Measurements from ENCODE around the gene DLGAP1. TPM values are rescaled to one million over a fixed set of nuclear protein-coding genes. Genes with fewer than 3 reads are reported as not detected.

DLGAP1 gene
- total RNA-seq, 1 experiment from 2014 or later, result 2.8 TPM

DNA sequence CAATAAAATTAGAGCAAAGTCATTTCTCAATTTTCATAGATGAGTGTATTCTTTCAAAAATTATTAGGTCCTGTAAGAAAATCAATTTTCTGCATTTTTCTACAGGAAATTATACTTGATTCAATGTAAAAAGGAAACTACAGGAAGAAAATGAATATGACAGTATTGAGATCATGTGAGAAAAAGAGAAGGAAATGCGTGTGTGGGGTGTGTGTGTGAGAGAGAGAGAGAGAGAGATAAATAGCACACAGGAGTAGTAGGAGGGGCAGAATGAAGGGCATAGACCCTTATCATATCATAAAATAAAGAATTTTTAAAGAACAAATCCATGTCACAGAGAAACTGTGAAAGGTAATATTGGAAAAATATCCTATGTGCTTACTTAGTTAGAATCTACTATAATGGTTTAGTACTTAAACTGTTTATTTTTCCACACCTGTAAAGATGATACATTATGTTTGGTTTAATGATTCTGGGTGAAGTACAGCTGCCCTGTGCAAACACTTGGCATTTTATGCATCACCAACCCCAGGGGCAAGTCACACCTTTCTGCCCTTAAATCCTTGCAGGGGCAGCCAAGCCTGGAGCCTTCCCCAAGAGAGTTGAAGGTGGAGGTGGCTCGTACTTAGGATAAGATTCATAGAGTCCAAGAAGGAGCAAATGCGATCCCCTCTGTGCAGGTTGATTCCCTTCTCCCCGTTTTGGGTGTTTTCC, 728.7 kb downstream of the DLGAP1 start:
- no peak for DNase-seq
- H3K27ac ChIP-seq, result no peak overlapping the region
- no peaks in the 10 kb centered on the region for H3K36me3 ChIP-seq

DNA sequence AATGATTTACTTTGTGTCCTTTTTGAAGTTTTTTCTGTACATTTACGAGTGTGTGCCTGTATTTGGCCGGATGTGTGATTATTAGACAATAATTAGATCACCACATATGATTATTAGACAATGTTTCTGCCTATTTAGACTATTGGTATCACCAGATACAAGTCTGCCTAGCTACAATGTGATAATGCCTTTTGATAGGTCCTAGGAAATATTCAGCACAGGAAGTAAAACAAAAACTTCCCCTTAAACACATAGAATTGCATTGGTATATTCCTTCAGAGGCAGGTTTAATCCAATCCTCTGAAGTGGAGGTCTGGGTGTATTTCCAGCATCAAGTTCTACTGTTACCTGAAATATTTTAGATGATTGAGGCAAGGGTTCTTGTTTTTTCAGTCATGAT, 730.0 kb downstream of the DLGAP1 start:
- Histone ChIP-seq H3K27me3 (no peaks in the 10 kb centered on the region), H3K27ac (no peak overlapping the region), H3K36me3 (no peaks in the 10 kb centered on the region), H3K4me3 (no peak overlapping the region), H3K4me1 (no peaks in the 10 kb centered on the region), H3K9me3 (replicated peaks) (no peaks in the 10 kb centered on the region)
- DNase-seq, result no peak

More for the DNA sequence above, 728.7 kb downstream of the DLGAP1 start:
- Histone ChIP-seq H3K9me3 (replicated peaks) (no peaks in the 10 kb centered on the region), H3K4me3 (no peak overlapping the region), H3K27me3 (no peaks in the 10 kb centered on the region), H3K4me1 (no peaks in the 10 kb centered on the region)

- Histone ChIP-seq H3K9me3 (replicated peaks) (no peaks in the 10 kb centered on the region), H3K36me3 (no peaks in the 10 kb centered on the region), H3K4me1 (no peaks in the 10 kb centered on the region), H3K27me3 (no peaks in the 10 kb centered on the region), H3K4me3 (no peak overlapping the region), H3K27ac (no peak overlapping the region)
- no peak for DNase-seq
These were observed 731.6 kb downstream of the DLGAP1 start for GRCh38 chr18:3723554-3723953.

DNA sequence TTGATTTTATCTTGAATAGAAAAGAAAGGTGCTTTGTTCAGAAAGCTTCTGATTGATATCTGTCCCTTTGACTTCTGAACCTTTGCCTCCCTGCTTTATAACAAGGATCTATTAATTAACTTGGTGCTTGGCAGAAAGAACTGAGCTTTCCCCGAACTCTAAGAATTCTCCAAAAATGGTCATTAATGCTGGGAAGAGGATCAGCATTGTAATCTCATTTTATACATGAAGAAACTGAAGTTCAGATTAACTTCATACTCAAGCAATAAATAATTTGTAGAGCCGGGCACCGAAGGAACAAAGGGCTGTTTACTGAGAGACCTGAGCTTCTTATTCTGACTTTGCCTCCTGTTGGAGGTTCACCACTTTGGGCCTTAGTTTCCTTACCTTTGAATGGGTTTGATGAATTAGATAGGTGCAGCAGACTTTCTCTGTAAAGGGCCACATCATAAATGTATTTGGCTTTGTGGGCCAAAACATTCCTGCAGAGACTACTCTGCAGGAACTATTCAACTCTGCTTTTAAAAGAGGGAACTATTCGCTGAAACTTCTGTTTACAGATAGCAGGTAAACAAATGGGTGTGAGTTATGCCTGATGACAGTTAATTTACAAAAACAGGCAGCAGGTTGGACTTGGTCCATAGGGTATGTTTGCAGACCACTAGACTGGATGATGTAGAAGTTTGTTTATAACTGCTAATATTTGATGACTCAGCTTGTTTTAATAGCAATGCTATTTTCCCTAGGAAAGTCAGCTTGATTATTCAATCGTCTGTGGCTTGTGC, 732.3 kb downstream of the DLGAP1 start:
- Histone ChIP-seq H3K4me1 (no peaks in the 10 kb centered on the region), H3K27ac (no peak overlapping the region)
- DNase-seq, result no peak

GRCh38 chr18:3721771-3722648, 733.1 kb downstream of the DLGAP1 start:
- H3K36me3 ChIP-seq, result no peaks in the 10 kb centered on the region
- no peak overlapping the region for H3K27ac ChIP-seq
- no peaks in the 10 kb centered on the region for H3K4me1 ChIP-seq
- H3K4me3 ChIP-seq, result no peak overlapping the region
- H3K27me3 ChIP-seq, result no peaks in the 10 kb centered on the region
- DNase-seq, result no peak
- H3K9me3 ChIP-seq (replicated peaks), result no peaks in the 10 kb centered on the region

More for the DNA sequence above, 732.3 kb downstream of the DLGAP1 start:
- Histone ChIP-seq H3K36me3 (no peaks in the 10 kb centered on the region), H3K27me3 (no peaks in the 10 kb centered on the region), H3K4me3 (no peak overlapping the region), H3K9me3 (replicated peaks) (no peaks in the 10 kb centered on the region)

GRCh38 chr18:3720818-3721545, 734.1 kb downstream of the DLGAP1 start:
- DNase-seq, result peak in 1 of 2 experiments; percentile 8
- no peak overlapping the region for H3K4me3 ChIP-seq
- no peak overlapping the region for H3K27ac ChIP-seq
- H3K27me3 ChIP-seq, result no peaks in the 10 kb centered on the region
- H3K4me1 ChIP-seq, result no peaks in the 10 kb centered on the region
- H3K9me3 ChIP-seq (replicated peaks), result no peaks in the 10 kb centered on the region
- no peaks in the 10 kb centered on the region for H3K36me3 ChIP-seq

DNA sequence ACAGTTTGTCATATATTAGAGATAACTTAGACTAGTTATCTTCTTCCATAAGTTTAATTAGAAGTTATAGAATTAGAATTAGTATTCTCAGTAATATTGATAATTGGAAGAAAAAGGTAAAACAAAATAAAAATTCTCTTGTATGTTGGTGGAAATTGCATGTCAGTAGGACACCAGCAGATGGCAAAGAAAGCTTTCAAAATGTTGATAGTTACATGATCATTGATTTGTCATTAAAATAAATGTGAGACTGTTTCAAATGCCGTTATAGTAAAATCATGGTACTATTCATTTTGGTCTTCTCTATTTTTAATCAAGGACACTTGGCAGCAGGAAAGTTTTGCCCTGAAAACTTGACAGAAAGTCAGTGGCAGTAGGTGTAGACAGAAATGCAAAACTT, 734.9 kb downstream of the DLGAP1 start:
- H3K36me3 ChIP-seq, result no peaks in the 10 kb centered on the region

DNA sequence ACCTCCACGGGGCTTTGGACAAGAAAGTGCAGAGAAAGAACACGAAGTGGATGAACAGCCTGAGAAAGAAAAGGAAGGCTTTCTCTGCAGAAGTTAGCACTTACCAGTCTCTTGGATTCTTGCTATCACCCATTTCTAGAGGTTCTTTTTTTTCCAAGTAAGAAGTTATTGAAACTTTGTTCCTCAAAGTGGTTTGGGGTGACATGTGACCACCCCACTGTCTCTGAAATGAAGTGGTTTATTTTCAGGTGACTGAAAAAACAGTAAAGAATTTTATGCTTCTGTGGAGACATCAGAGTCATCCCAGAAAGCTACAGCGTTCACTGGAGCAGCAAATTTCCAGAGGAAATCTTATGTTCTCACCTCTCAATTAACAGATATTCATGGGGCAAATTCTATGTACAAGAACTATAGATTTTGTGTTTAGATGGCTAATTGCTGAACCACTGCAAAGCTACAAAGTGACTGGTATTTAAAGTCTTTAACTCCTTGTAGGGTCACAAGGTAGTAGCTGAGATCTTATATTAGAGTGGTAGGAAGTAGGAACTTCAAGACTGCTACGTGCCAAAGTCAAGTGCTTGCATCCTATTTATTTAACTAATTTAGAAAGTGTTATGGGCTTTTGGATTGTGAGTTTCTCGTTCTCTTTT, 737.6 kb downstream of the DLGAP1 start:
- Histone ChIP-seq H3K27me3 (no peaks in the 10 kb centered on the region), H3K4me1 (no peaks in the 10 kb centered on the region), H3K27ac (no peak overlapping the region), H3K36me3 (no peaks in the 10 kb centered on the region), H3K9me3 (replicated peaks) (no peaks in the 10 kb centered on the region), H3K4me3 (no peak overlapping the region)
- no peak for DNase-seq

More for the DNA sequence above, 734.9 kb downstream of the DLGAP1 start:
- H3K4me1 ChIP-seq, result no peaks in the 10 kb centered on the region
- no peak overlapping the region for H3K4me3 ChIP-seq
- H3K27me3 ChIP-seq, result no peaks in the 10 kb centered on the region
- no peaks in the 10 kb centered on the region for H3K9me3 ChIP-seq (replicated peaks)
- DNase-seq, result no peak
- no peak overlapping the region for H3K27ac ChIP-seq

GRCh38 chr18:3716116-3716660, 738.9 kb downstream of the DLGAP1 start:
- Histone ChIP-seq H3K4me3 (no peak overlapping the region), H3K27me3 (no peaks in the 10 kb centered on the region), H3K27ac (no peak overlapping the region), H3K9me3 (replicated peaks) (no peaks in the 10 kb centered on the region), H3K4me1 (no peaks in the 10 kb centered on the region), H3K36me3 (no peaks in the 10 kb centered on the region)
- no peak for DNase-seq

- Histone ChIP-seq H3K27me3 (no peaks in the 10 kb centered on the region), H3K27ac (no peak overlapping the region), H3K4me1 (no peaks in the 10 kb centered on the region), H3K36me3 (no peaks in the 10 kb centered on the region), H3K9me3 (replicated peaks) (no peaks in the 10 kb centered on the region), H3K4me3 (no peak overlapping the region)
- DNase-seq, result no peak
These were observed 739.7 kb downstream of the DLGAP1 start for GRCh38 chr18:3715231-3716080.

- Histone ChIP-seq H3K36me3 (no peaks in the 10 kb centered on the region), H3K27me3 (no peaks in the 10 kb centered on the region), H3K4me3 (no peak overlapping the region), H3K27ac (no peak overlapping the region), H3K9me3 (replicated peaks) (no peaks in the 10 kb centered on the region), H3K4me1 (no peaks in the 10 kb centered on the region)
- DNase-seq, result no peak
These were observed 741.4 kb downstream of the DLGAP1 start for GRCh38 chr18:3713708-3714107.

DNA sequence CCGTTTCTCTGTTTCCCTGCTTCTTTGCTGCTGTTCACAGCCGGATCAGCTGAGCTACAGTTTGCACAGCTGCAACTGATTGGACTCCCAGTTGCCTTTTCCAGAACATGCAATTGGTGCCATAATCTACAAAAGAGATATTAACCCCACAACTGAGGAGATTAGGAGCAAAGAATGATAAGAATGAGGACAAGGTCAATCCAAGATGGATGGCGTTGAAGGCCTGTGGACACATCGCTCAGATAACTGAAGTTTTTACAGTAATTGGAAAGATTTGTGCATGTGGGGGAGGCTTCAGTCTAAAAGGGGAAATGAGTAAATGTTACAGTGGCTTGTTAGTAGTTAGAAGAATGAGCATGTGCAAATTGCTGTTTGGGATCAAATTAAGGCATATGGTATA, 741.9 kb downstream of the DLGAP1 start:
- no peak for DNase-seq
- Histone ChIP-seq H3K9me3 (replicated peaks) (no peaks in the 10 kb centered on the region), H3K27ac (no peak overlapping the region), H3K4me1 (no peaks in the 10 kb centered on the region), H3K4me3 (no peak overlapping the region), H3K36me3 (no peaks in the 10 kb centered on the region), H3K27me3 (no peaks in the 10 kb centered on the region)

DNA sequence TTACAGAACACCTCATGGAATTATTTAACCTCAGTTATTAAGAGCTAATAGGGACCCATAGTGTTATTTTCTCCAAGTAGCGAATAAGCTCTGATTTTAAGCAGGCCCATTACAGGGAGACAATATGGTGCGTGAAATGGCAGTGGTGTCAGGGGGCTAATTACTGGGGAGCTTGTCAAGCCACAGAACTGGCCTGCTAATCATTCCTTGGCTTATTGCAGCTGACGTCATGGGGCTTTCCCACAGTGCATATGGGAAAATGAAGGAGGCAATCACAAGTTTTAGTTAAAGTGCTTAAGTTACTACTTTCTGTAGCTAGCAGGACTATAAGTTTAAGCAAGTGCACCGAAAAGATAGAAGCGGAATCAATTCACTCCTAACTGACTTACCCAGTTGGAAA, 742.6 kb downstream of the DLGAP1 start:
- Histone ChIP-seq H3K9me3 (replicated peaks) (no peaks in the 10 kb centered on the region), H3K27ac (no peak overlapping the region), H3K4me3 (no peak overlapping the region), H3K36me3 (no peaks in the 10 kb centered on the region), H3K4me1 (no peaks in the 10 kb centered on the region), H3K27me3 (no peaks in the 10 kb centered on the region)
- DNase-seq, result no peak
